SK-MEL-5 (cell line): ENCODE data around the gene PKN2. TPM values are rescaled to one million over a fixed set of nuclear protein-coding genes. Genes with fewer than 3 reads are reported as not detected.
A peak's percentile ranks its signal among the peaks of the same experiment; 100 is the strongest.
"Not testable (repeated sequence)": the region's sequence is repeated elsewhere in the genome, so short reads cannot be mapped to it uniquely, and the experiment has no call there.

Experiments
- DNase-seq: peaks from one replicate; pipeline ENCODE4 v3.0.0-alpha.2; 2016; ENCODE audit warnings: low read depth, low spot score
- in situ Hi-C: cut with HindIII; loops from 2 replicates; pipeline ENCODE4 v1.10.0; 2016; ENCODE audit warnings: low sequenced_read_pairs, high pct_unique_total_duplicates, low pct_unique_long_range_greater_than_20kb
- total RNA-seq: library from RNA; depleted of rRNA; stranded (reverse); fragments of >200 nt; shearing (Covaris generic); gene quantifications from 2 replicates; pipeline ENCODE4 v1.2.3, GENCODE V29; 2014

PKN2 gene
- total RNA-seq, 1 experiment from 2014 or later = 21.5 TPM

DNA sequence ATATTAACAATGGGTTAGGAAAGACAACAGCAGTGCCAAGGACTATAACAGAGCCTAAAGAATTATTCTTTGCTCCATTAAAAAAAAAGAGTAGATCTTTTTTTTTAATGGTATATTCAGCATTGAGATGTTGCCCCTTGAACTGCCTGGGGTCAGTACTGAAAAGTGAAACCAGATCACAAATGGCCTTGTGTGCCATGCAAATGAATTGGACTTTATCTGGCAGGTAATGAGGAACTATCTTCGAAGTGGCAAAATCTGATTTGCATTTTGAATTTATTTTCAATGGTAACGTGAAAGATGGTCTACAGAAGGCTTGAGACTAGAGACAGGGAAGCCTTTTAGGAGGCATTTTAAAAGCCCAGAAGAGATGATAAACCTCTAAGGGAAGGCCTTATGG is 21.4 kb upstream of the PKN2 start:
- in situ Hi-C loops = no loop called here
- no peak for DNase-seq

- in situ Hi-C loops = no loop called here
Measured at GRCh38 chr1:88668405-88668804, 15.7 kb upstream of the PKN2 start.

GRCh38 chr1:88670462-88670861 is 13.6 kb upstream of the PKN2 start:
- in situ Hi-C loops = no loop called here
- no peak for DNase-seq

More at GRCh38 chr1:88668405-88668804, 15.7 kb upstream of the PKN2 start:
- DNase-seq = no peak

GRCh38 chr1:88673446-88673845 is 10.6 kb upstream of the PKN2 start:
- no peak for DNase-seq
- in situ Hi-C loops = no loop called here

- DNase-seq = no peak
- in situ Hi-C loops = no loop called here
Measured at GRCh38 chr1:88678405-88678804, 5.7 kb upstream of the PKN2 start.

GRCh38 chr1:88680471-88680870 is 3.6 kb upstream of the PKN2 start:
- no peak for DNase-seq
- in situ Hi-C loops = no loop called here

DNA sequence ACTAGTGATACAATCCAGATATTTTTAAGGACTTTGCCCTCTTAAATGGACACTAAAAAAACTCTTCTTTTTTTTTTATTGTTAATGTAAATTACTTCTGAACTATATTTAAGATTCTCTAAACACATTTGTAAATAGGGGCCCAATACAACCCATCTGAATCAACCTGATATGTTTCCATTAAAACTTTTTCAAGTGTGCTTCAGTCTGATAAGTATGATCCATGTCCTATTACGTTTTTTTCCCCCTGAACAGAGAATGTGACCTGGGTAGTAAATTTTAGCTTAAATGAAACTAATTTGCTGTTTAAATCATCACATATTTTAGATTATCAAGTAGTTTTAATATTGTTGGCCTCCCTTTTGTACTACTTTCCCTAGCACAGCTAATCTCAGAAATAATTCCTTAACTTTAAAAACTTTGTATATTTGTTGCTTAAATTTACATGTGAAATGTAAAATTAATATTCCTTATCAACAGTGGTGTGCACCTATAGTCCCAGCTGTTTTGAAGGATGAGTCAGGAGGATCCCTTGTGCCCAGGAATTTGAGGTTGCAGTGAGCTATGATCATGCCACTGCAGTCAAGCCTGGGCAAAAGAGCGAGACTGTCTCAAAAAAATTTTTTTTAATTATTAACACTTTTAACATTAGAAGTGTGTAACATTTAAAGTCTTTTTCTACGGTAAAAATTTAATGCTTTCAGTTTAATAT is 3.0 kb upstream of the PKN2 start:
- in situ Hi-C loops = no loop called here
- no peak for DNase-seq

- in situ Hi-C loops = no loop called here
- peak; percentile 73 for DNase-seq
Measured at GRCh38 chr1:88684482-88685258, 597 bp downstream of the PKN2 start.

DNA sequence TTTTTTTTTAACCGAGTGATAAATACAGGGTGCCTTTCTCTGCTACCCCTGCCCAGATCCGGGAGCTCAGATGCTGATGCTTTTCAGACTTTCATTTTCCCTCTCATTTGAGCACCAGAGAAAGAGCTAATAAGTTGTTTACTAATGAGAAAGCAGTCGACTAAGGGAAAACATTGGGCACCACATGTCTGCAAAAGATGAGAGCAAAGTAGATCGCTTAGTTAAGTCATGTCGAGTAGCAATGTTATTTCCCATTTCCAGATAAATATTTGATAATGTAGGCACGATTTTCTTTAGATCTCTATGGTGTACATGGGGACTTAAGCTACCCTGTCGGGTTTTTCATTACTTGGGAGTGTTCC is 1.2 kb downstream of the PKN2 start:
- peak; percentile 15 for DNase-seq
- in situ Hi-C loops = no loop called here

DNA sequence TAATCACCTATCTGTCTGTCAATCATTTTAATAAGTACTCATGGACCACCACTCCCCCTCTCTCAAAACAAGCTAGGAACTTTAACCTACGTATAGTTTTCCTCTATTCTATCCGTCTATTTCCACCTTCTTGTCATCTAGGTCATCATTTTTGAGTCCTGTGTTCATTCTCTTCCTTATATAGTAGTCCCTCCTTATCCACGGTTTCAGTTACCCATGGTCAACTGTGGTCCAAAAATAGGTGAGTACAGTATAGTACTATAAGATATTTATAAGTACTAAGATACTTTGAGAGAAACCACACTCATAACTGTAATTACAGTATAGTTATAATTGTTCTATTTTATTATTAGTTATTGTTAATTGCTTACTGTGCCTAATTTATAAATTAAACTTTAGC is 7.5 kb downstream of the PKN2 start:
- in situ Hi-C loops = no loop called here
- no peak for DNase-seq

DNA sequence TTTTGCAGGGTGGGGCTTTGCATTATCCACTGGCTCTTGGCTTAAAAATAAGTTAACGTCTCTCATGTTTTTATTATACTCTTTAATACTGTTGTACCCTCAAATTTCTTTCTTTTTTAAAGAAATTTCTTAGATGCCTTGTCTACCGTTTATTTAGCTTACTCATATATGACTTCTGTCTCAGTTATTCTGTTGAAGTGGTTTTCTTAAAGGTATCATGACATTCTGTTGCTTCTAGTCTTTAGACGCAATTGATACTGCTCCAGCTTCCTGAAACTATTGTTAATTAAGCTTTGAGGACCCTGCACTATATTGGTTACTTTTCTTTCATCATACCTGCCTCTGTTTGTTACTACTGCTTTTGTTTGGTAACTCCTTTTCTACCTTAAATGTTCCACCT is 11.7 kb downstream of the PKN2 start:
- DNase-seq = no peak
- in situ Hi-C loops = no loop called here

DNA sequence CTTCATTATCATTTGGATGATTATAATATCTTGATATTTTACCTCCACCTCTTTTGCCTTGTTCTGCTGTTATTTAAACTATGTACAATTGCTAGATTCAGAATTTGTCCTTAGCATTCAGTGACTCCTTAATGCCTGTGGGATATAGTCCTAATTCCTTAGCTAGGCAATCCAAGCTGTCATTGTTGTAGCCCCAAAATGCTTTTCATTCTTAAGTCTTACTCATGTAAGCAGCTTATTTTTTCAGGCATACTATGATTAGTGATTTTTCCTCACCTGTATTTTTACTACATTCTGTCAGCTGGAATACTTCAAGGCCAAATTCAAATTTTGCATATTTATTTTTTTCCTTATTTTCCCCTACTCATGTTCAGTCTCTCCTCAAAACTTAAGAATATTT is 13.4 kb downstream of the PKN2 start:
- in situ Hi-C loops = no loop called here
- no peak for DNase-seq

DNA sequence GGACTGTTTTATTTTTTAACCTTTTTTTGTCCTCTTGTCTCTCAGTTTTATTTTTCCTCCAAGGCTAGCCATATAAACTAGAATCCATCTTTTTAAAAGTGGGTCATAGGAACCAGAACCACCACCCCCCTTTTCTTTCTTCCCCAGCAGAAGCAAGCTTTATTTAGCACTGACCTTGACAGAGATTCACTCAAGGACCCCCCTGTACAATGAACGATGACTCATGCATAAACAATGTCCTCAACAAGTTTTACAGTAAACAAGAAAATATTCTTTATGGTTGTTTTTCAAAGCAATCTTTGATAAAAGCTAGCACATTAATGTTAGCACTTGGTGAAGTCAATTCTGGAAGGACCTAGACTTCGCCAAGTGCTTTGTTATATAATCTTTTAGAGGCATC is 14.1 kb downstream of the PKN2 start:
- in situ Hi-C loops = no loop called here
- peak; percentile 28 for DNase-seq

GRCh38 chr1:88698764-88699163 is 14.7 kb downstream of the PKN2 start:
- DNase-seq = no peak
- in situ Hi-C loops = no loop called here

DNA sequence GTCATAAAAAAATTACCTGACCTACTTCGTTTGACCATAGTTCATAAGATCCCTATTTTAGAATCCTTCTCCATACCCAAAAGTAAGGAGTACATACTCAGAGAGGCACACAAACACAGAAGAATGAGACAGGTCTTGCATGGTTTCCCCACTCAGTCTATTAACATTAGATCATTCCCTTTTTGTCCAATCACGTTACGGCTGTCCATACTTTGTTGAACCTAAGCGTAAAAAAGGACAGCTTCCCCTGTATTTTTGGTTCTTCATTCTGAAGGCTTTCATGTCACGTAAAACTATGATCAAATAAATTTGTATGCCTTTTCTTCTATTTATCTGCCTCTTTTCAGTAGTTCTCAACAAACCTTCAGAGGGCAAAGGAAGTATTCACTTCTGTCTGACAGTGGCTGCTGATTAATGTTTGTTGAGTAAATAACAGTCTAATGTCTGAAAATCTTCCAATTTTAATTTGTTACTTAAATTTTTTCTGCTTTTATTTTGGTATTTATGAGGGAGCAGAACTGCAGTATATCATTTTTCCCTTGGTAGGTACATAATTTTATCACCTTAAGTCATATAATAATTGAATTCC is 16.4 kb downstream of the PKN2 start:
- in situ Hi-C loops = no loop called here
- DNase-seq = no peak

DNA sequence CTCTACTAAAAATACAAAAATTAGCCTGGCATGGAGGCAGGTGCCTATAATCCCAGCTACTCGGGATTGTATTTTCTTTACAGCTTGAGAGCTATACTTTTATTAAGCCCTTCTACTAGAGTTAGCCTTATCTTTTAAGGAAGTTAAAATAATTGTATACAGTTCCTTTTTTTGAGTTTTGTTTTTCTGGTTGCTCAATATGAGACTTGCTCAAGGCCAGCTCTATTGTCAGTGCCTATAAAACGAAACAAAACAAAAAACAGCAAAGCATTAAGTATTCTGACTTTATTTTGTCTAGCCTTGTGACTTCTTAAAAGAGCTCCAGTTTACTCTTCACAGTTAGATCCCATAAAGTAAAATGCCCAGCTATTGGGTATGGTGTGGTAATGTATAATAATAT is 17.2 kb downstream of the PKN2 start:
- in situ Hi-C loops = no loop called here
- no peak for DNase-seq

- in situ Hi-C loops, DNase-seq: not testable (repeated sequence)
Measured at GRCh38 chr1:88701793-88702192, 17.7 kb downstream of the PKN2 start.

GRCh38 chr1:88708011-88708410 is 23.9 kb downstream of the PKN2 start:
- in situ Hi-C loops = no loop called here
- DNase-seq = no peak

- in situ Hi-C loops, DNase-seq: not testable (repeated sequence)
Measured at GRCh38 chr1:88712907-88713306, 28.8 kb downstream of the PKN2 start.
